Measurements from ENCODE around the gene ELAVL1. TPM values are rescaled to one million over a fixed set of nuclear protein-coding genes. Genes with fewer than 3 reads are reported as not detected.

Gene ELAVL1
- total and polyA plus RNA-seq, 2 of the 13 experiments (the other 11 are each of a cell fraction or from before 2014, with no cell fraction given) = 27.9 to 38.4 TPM

GRCh38 chr19:7919610-7920518, 85.6 kb downstream of the ELAVL1 start, which contains the start of gene SNAPC2 (continued):
- TF ChIP-seq GLI4 (CRISPR knock-in tag; IDR thresholded peaks at IDR 0.05; ENCODE audit: borderline replicate concordance) = peak; percentile 38; the same call in 1 of the 2 replicates
- peak; percentile 92 for TF ChIP-seq ZGPAT (CRISPR knock-in tag; IDR thresholded peaks at IDR 0.05)
- 0 out of 2 replicates have a peak, but pooled peaks have one; percentile 61 for TF ChIP-seq REL (CRISPR knock-in tag; conservative IDR thresholded peaks at IDR 0.05)
- TF ChIP-seq NFYB (CRISPR knock-in tag; IDR thresholded peaks at IDR 0.05) = peak; percentile 43
- TF ChIP-seq CHD4 (IDR thresholded peaks at IDR 0.05; ENCODE audit: borderline replicate concordance, low read length) = peak; percentile 85; the same call in 1 of the 2 replicates
- TF ChIP-seq ZMYM4 (CRISPR knock-in tag; IDR thresholded peaks at IDR 0.05) = peak; percentile 62
- TF ChIP-seq MIER2 (CRISPR knock-in tag; IDR thresholded peaks at IDR 0.05) = no peak; the same call in 1 of the 2 replicates
- 0 out of 2 replicates have a peak, but pooled peaks have one; percentile 44 for TF ChIP-seq ZKSCAN8 (CRISPR knock-in tag; IDR thresholded peaks at IDR 0.05; ENCODE audit: borderline replicate concordance)
- TF ChIP-seq SRY (CRISPR knock-in tag; IDR thresholded peaks at IDR 0.05) = no peak
- no peak; the same call in 1 of the 2 replicates for TF ChIP-seq PRDM15 (CRISPR knock-in tag; IDR thresholded peaks at IDR 0.05)
- TF ChIP-seq CBX2 (IDR thresholded peaks at IDR 0.05; ENCODE audit: low read depth, low read length) = no peak
- TF ChIP-seq CBX2 (CRISPR knock-in tag; IDR thresholded peaks at IDR 0.05; ENCODE audit: low read depth) = 0 out of 2 replicates have a peak, but pooled peaks have one; percentile 54
- no peak for TF ChIP-seq ATF4 (CRISPR knock-in tag; IDR thresholded peaks at IDR 0.05)
- TF ChIP-seq ZNF20 (CRISPR knock-in tag; IDR thresholded peaks at IDR 0.05) = no peak
- TF ChIP-seq ZNF280B (CRISPR knock-in tag; IDR thresholded peaks at IDR 0.05; ENCODE audit: borderline replicate concordance) = no peak
